ENCODE results near the gene GRB10. TPM values are rescaled to one million over a fixed set of nuclear protein-coding genes. Genes with fewer than 3 reads are reported as not detected.
"Not testable (repeated sequence)": the region's sequence is repeated elsewhere in the genome, so short reads cannot be mapped to it uniquely, and the experiment has no call there.

Gene GRB10
- total and polyA plus RNA-seq, 2 of the 8 experiments (the other 6 are each of a cell fraction or from before 2014, with no cell fraction given), result 35.7 to 97.0 TPM

DNA sequence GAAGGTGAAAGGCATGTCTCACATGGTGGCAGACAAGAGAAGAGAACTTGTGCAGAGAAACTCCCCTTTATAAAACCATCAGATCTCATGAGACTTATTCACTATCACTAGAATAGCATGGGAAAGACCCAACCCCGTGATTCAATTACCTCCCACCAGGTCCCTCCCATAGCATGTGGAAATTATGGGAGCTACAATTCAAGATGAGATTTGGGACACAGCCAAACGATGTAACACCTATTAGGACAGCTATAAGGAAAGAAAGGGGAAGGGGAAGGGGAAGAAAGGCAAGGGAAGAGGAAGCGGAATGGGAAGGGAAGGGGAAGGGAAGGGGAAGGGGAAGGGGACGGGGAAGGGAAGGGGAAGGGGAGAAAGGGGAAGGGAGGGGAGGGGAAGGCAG, 9.6 kb downstream of the GRB10 start:
- H3K18ac ChIP-seq (ENCODE audit: extremely low read depth, low read length); H2BK5ac ChIP-seq (ENCODE audit: low read depth, low read length); H3K9me3 ChIP-seq (ENCODE audit: insufficient read depth in 2 of 2, low read depth in 1 of 2, low read length in 1 of 2); H2BK20ac ChIP-seq (ENCODE audit: low read length); H4K5ac ChIP-seq (ENCODE audit: insufficient read length, low read depth, low read length); H3K4ac ChIP-seq (replicated peaks; ENCODE audit: insufficient read length, low read depth, low read length); H2AFZ ChIP-seq (ENCODE audit: low read length); DNase-seq (ENCODE audit: low read depth in 1 of 2, low spot score in 2 of 2); H3K14ac ChIP-seq (ENCODE audit: insufficient read length); H4K8ac ChIP-seq (ENCODE audit: extremely low read depth, insufficient read depth, low read length); H3K4me2 ChIP-seq (ENCODE audit: insufficient read depth in 1 of 2, low read depth in 2 of 2, low read length in 2 of 2); H3K27ac ChIP-seq (ENCODE audit: low read depth, low read length); H2AK5ac ChIP-seq (ENCODE audit: low read depth, low read length); H2BK120ac ChIP-seq (replicated peaks; ENCODE audit: low read depth, low read length); H4K20me1 ChIP-seq (replicated peaks in 1 of 2; ENCODE audit: control insufficient read depth in 1 of 2, insufficient read depth in 2 of 2, low read length in 2 of 2); H3K36me3 ChIP-seq (ENCODE audit: control insufficient read depth in 2 of 4, insufficient read depth in 4 of 4, low read length in 3 of 4); FAIRE-seq; H4K91ac ChIP-seq (replicated peaks; ENCODE audit: insufficient read length, low read length); H3K56ac ChIP-seq (replicated peaks; ENCODE audit: insufficient read length, low read depth, low read length); H2BK15ac ChIP-seq (ENCODE audit: low read length); H3K79me1 ChIP-seq (ENCODE audit: low read depth, low read length); H3K23ac ChIP-seq (ENCODE audit: insufficient read length); H3K4me3 ChIP-seq (ENCODE audit: extremely low read depth in 1 of 4, insufficient read depth in 2 of 4, low read depth in 3 of 4, low read length in 4 of 4); H3K27me3 ChIP-seq (replicated peaks in 1 of 4; ENCODE audit: control insufficient read depth in 3 of 4, extremely low read depth in 1 of 4, insufficient read depth in 3 of 4, low read length in 3 of 4); H3K23me2 ChIP-seq (ENCODE audit: low read depth, low read length); CTCF ChIA-PET (ENCODE audit: partially characterized antibody); H3K9ac ChIP-seq (replicated peaks in 1 of 4; ENCODE audit: extremely low read depth in 1 of 4, low read depth in 3 of 4, low read length in 3 of 4); H2BK12ac ChIP-seq (ENCODE audit: low read depth, low read length): not testable (repeated sequence)
- Histone ChIP-seq H3K79me2 (ENCODE audit: control insufficient read depth in 1 of 2, insufficient read depth in 2 of 2, low read length in 2 of 2) (peaks cover 9 to 87% of the 10 kb centered on the region in 2 experiments; a peak in 3 of 4 replicates), H3K4me1 (replicated peaks in 1 of 4; ENCODE audit: control insufficient read depth in 3 of 4, insufficient read depth in 4 of 4, low read length in 3 of 4) (peaks cover 8 to 28% (median 25%) of the 10 kb centered on the region in 4 experiments)
- POLR2A ChIA-PET (ENCODE audit: partially characterized antibody), result interaction anchor here (0.6 kb wide), 1 partner anchor 15 kb away, joined by 3 read pairs; no protein-coding TSS in a partner anchor
- 56 to 67% methylated on average over 2 to 4 of the region's 4 CpGs for WGBS, 2 experiments (ENCODE audit: extremely low coverage in 1 of 2, insufficient coverage in 1 of 2, insufficient read length in 1 of 2, insufficient replicate concordance in 2 of 2, low coverage in 1 of 2, low lambda C conversion rate in 2 of 2, missing lambda C conversion rate in 1 of 2)

Measured in H1 (cell line).